Gastrocnemius medialis (tissue), 4 donors: ENCODE data around the gene BCLAF1. TPM values are rescaled to one million over a fixed set of nuclear protein-coding genes. Genes with fewer than 3 reads are reported as not detected.

ENCODE experiments used
- ATAC-seq, 2 donors: fragments of 150-250 bp; one replicate each; pipeline ENCODE4 v1.9.1; 2016
- DNase-seq, 2 donors: peaks; one replicate each; pipeline ENCODE4 v3.0.0-alpha.2; 2019
- H3K27ac ChIP-seq, 4 donors: fragments of 200-600 bp; sonication (generic); 1 replicate in 1 of 4; 2 replicates in 3 of 4; pipeline ENCODE4 v1.5.1; 2016 to 2018; ENCODE audit warnings: mild to moderate bottlenecking in 2 of 4, moderate library complexity in 1 of 4
- H3K27me3 ChIP-seq, 3 donors: fragments of 200-600 bp; sonication (generic) in 2 of 3; 1 replicate in 1 of 3; 2 replicates in 2 of 3; pipeline versions ENCODE4 v1.5.1 to v1.6.0; 2016 to 2019; ENCODE audit warnings: mild to moderate bottlenecking in 1 of 3, moderate library complexity in 1 of 3
- H3K36me3 ChIP-seq, 2 donors: fragments of 200-600 bp; sonication (generic) in 1 of 2; one replicate each; pipeline ENCODE4 v1.5.1; 2017 to 2018
- H3K4me1 ChIP-seq, 2 donors: fragments of 200-600 bp; sonication (generic) in 1 of 2; one replicate each; pipeline ENCODE4 v1.5.1; 2016 to 2017; ENCODE audit warnings: mild to moderate bottlenecking in 2 of 2
- H3K4me3 ChIP-seq, 4 donors: fragments of 200-600 bp; sonication (generic) in 3 of 4; 1 replicate in 1 of 4; 2 replicates in 3 of 4; pipeline ENCODE4 v1.5.1; 2016 to 2019; ENCODE audit warnings: mild to moderate bottlenecking in 2 of 4
- H3K9me3 ChIP-seq, 3 donors: fragments of 200-600 bp; sonication (generic) in 2 of 3; 1 replicate in 1 of 3; 2 replicates in 2 of 3; pipeline ENCODE4 v1.5.1; 2016 to 2019
- CTCF ChIP-seq, 5 experiments: fragments of 450-650 bp in 3 of 5; fragments of 200-600 bp in 2 of 5; sonication (generic) in 2 of 5; IDR thresholded peaks in 4 of 5; conservative IDR thresholded peaks in 1 of 5; 1 replicate in 4 of 5; 2 replicates in 1 of 5; pipeline ENCODE4 v1.5.1; 2016 to 2019; ENCODE audit warnings: antibody characterized with exemption in 5 of 5, mild to moderate bottlenecking in 3 of 5, moderate library complexity in 3 of 5
- POLR2A ChIP-seq, 2 donors: fragments of 450-650 bp; IDR thresholded peaks; one replicate each; pipeline ENCODE4 v1.6.1; 2017; ENCODE audit warnings: antibody characterized with exemption in 2 of 2, mild to moderate bottlenecking in 2 of 2, moderate library complexity in 2 of 2
- in situ Hi-C, 4 donors: fragments of 200-750 bp; cut with MboI; loops; one replicate each; pipeline versions ENCODE4 v1.15.0 to v1.8.0; 2017; ENCODE audit warnings: low sequenced_read_pairs in 4 of 4
- intact Hi-C: fragments of 100-400 bp; cut with DNase I; formaldehyde crosslinking; loops from one replicate; pipeline ENCODE4 v1.15.1; 2023; ENCODE audit warnings: low total_unique reads
- total RNA-seq, 4 donors: library from RNA; depleted of rRNA; stranded (reverse); fragments of >200 nt; gene quantifications; one replicate each; pipeline versions ENCODE4 v1.1.0 to v1.2.3, GENCODE V29; 2016

The BCLAF1 gene
- total RNA-seq, 4 donors from 2014 or later, result 27.3 to 83.0 (median 61.8) TPM

DNA sequence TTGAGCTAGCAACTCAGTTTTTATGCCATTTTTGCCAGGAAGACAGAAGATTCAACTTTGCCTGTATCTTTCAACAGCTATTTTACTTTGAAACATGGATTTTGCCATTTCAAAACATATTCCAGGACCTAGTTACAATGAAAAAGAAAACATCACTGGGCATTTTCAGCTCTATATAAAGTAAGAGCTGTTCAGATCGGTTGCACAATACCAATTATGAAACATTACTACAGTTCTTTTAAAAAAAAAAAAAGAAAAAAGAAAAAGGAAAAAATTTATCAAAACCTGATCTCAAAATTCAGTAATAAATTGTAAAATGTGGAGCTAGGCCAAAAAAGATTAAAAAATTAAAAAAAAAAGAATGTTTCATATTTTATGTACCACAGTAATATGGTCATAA is 15.6 kb downstream of the BCLAF1 start:
- intact Hi-C loops (no loop called here), in situ Hi-C loops (no loop called here)
- TF ChIP-seq POLR2A (IDR thresholded peaks at IDR 0.05) (no peak), CTCF (IDR thresholded peaks at IDR 0.05 in 4 of 5, conservative IDR thresholded peaks at IDR 0.05 in 1 of 5) (no peak)
- Histone ChIP-seq H3K4me1 (peaks cover 0 to 7% of the 10 kb centered on the region in 2 donors), H3K4me3 (no peak overlapping the region), H3K36me3 (peaks cover 6 to 69% of the 10 kb centered on the region in 2 donors), H3K27ac (no peak overlapping the region), H3K9me3 (no peaks in the 10 kb centered on the region), H3K27me3 (no peaks in the 10 kb centered on the region)
- no peak for ATAC-seq
- no peak for DNase-seq

DNA sequence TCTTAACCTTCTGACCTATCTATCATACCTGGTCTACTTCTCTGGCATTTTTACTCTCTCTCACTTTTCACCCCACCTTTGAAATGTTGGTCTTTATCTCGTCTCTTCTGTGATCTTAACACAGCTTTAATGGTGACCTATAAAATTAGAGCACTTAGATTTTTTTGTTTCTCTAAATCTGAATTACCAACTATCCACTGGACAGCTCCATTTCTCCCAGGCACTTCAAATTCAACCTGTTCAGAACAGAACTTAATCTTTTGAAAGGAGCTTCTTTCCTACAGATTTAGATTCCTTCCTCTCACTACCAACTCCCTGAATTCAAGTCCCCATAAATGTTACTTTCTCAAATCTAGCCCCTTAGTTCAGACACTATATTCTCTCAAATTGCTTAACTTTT is 24.5 kb downstream of the BCLAF1 start:
- ATAC-seq (no peak), DNase-seq (no peak)
- Histone ChIP-seq H3K4me3 (no peak overlapping the region), H3K27me3 (no peaks in the 10 kb centered on the region), H3K36me3 (peaks cover 0 to 85% of the 10 kb centered on the region in 2 donors), H3K27ac (no peak overlapping the region), H3K4me1 (peaks cover 0 to 4% of the 10 kb centered on the region in 2 donors), H3K9me3 (no peaks in the 10 kb centered on the region)
- intact Hi-C loops (no loop called here), in situ Hi-C loops (no loop called here)
- TF ChIP-seq POLR2A (IDR thresholded peaks at IDR 0.05), result no peak
- TF ChIP-seq CTCF (IDR thresholded peaks at IDR 0.05 in 4 of 5, conservative IDR thresholded peaks at IDR 0.05 in 1 of 5), result no peak

GRCh38 chr6:136262940-136263339 is 26.7 kb downstream of the BCLAF1 start:
- ATAC-seq (no peak), DNase-seq (no peak)
- TF ChIP-seq POLR2A (IDR thresholded peaks at IDR 0.05) (no peak), CTCF (IDR thresholded peaks at IDR 0.05 in 4 of 5, conservative IDR thresholded peaks at IDR 0.05 in 1 of 5) (no peak)
- in situ Hi-C loops (no loop called here), intact Hi-C loops (no loop called here)
- Histone ChIP-seq H3K27me3 (no peaks in the 10 kb centered on the region), H3K9me3 (no peaks in the 10 kb centered on the region), H3K4me1 (peaks cover 0 to 4% of the 10 kb centered on the region in 2 donors), H3K36me3 (peaks cover 0 to 85% of the 10 kb centered on the region in 2 donors), H3K27ac (no peak overlapping the region), H3K4me3 (no peak overlapping the region)

GRCh38 chr6:136254851-136255466 is 34.7 kb downstream of the BCLAF1 start:
- intact Hi-C loops, result no loop called here
- peaks cover 13 to 15% of the 10 kb centered on the region in 2 donors for H3K4me1 ChIP-seq
- no peaks in the 10 kb centered on the region for H3K9me3 ChIP-seq
- TF ChIP-seq POLR2A (IDR thresholded peaks at IDR 0.05), result no peak
- TF ChIP-seq CTCF (IDR thresholded peaks at IDR 0.05 in 4 of 5, conservative IDR thresholded peaks at IDR 0.05 in 1 of 5), result no peak
- peaks cover 0 to 30% of the 10 kb centered on the region in 2 donors for H3K36me3 ChIP-seq
- no peak overlapping the region for H3K27ac ChIP-seq
- in situ Hi-C loops, result no loop called here
- no peaks in the 10 kb centered on the region for H3K27me3 ChIP-seq
- ATAC-seq (no peak), DNase-seq (no peak)
- H3K4me3 ChIP-seq, result no peak overlapping the region

- Histone ChIP-seq H3K27ac (no peak overlapping the region), H3K9me3 (no peaks in the 10 kb centered on the region), H3K36me3 (peaks cover 0 to 18% of the 10 kb centered on the region in 2 donors), H3K4me1 (peaks cover 16 to 22% of the 10 kb centered on the region in 2 donors), H3K27me3 (no peaks in the 10 kb centered on the region), H3K4me3 (no peak overlapping the region)
- no peak for ATAC-seq
- no peak for TF ChIP-seq CTCF (IDR thresholded peaks at IDR 0.05 in 4 of 5, conservative IDR thresholded peaks at IDR 0.05 in 1 of 5)
- in situ Hi-C loops (no loop called here), intact Hi-C loops (no loop called here)
- DNase-seq, result no peak
These were observed 35.9 kb downstream of the BCLAF1 start for GRCh38 chr6:136253734-136254133.
